Adrenal gland (tissue), 12 donors: Measurements from ENCODE around the gene DPP4. TPM values are rescaled to one million over a fixed set of nuclear protein-coding genes. Genes with fewer than 3 reads are reported as not detected.

Source experiments
- DNase-seq, 7 donors: peaks; one replicate each; pipeline ENCODE4 v3.0.0-alpha.2; 2019 to 2020
- H3K27ac ChIP-seq, 5 donors: fragments of 200-600 bp; sonication (generic) in 4 of 5; 1 replicate in 3 of 5; 2 replicates in 2 of 5; pipeline versions ENCODE4 v1.5.1 to v1.8.0; 2016 to 2020; ENCODE audit warnings: mild to moderate bottlenecking in 1 of 5
- H3K27me3 ChIP-seq: fragments of 200-600 bp; 2 replicates; pipeline ENCODE4 v1.8.0; 2021
- H3K36me3 ChIP-seq, 2 donors: fragments of 200-600 bp; replicated peaks in 1 of 2; 1 replicate in 1 of 2; 2 replicates in 1 of 2; pipeline versions ENCODE4 v1.5.1 to v1.8.0; 2018 to 2022
- H3K4me1 ChIP-seq, 2 donors: fragments of 200-600 bp; replicated peaks in 1 of 2; 1 replicate in 1 of 2; 2 replicates in 1 of 2; pipeline versions ENCODE4 v1.5.1 to v1.8.0; 2018 to 2021
- H3K4me3 ChIP-seq, 4 donors: fragments of 200-600 bp; sonication (generic) in 3 of 4; one replicate each; pipeline ENCODE4 v1.5.1; 2016 to 2018
- H3K9me3 ChIP-seq, 3 donors: fragments of 200-600 bp; sonication (generic) in 1 of 3; replicated peaks in 1 of 3; 1 replicate in 2 of 3; 2 replicates in 1 of 3; pipeline versions ENCODE4 v1.5.1 to v1.8.0; 2016 to 2021
- POLR2A ChIP-seq, 2 donors: fragments of 450-650 bp; IDR thresholded peaks; one replicate each; pipeline ENCODE4 v1.6.1; 2017; ENCODE audit warnings: antibody characterized with exemption in 2 of 2, mild to moderate bottlenecking in 2 of 2, moderate library complexity in 1 of 2
- WGBS, 4 donors: extraction: QIAGEN DNeasy Blood & Tissue Kit in 2 of 4; methylation state at CpG; one replicate each; pipeline versions ENCODE4 v1.1.5 to v1.1.7; 2013 to 2017; 5-methylcytosine and 5-hydroxymethylcytosine counted together
- intact Hi-C, 2 donors: fragments of 100-400 bp; cut with DNase I; formaldehyde crosslinking; loops; one replicate each; pipeline versions ENCODE4 v1.14.1 to v1.15.0; 2022 to 2023
- polyA plus RNA-seq, 3 donors: library from polyadenylated mRNA; stranded (reverse); fragments of 200-250 nt in 2 of 3; fragments of 350-450 nt in 1 of 3; fragmentation: Illumina TruSeq in 1 of 3; extraction: RNeasy Lipid Tissue Mini Kit (QIAGEN cat#74804) in 1 of 3; gene quantifications; one replicate each; pipeline ENCODE4 v1.2.3, GENCODE V29; 2013 to 2014
- total RNA-seq, 9 donors: library from RNA; depleted of rRNA in 4 of 9; stranded (reverse); fragments of >200 nt in 4 of 9; fragments of 120-200 nt in 1 of 9; fragmentation: NEBNext Ultra II Directional in 1 of 9; extraction: Animal tissue kit (Norgen Biotek cat#: 25700) in 1 of 9; gene quantifications; one replicate each; pipeline versions ENCODE4 v1.1.0 to v1.2.4, GENCODE V29; 2013 to 2023
- TF ChIP-seq, protein P1 (sequence below), 6 experiments: fragments of 450-650 bp in 4 of 6; fragments of 200-600 bp in 2 of 6; sonication (generic) in 1 of 6; IDR thresholded peaks; 1 replicate in 5 of 6; 2 replicates in 1 of 6; pipeline versions ENCODE4 v1.5.1 to v1.8.0; 2016 to 2021; ENCODE audit warnings: antibody characterized with exemption in 6 of 6, mild to moderate bottlenecking in 2 of 6, moderate library complexity in 1 of 6
- donor health status: healthy with polysubstance abuse.
- donor health status: Bipolar disorder and iron deficiency.
- donor health status: DM: yes; HTN: yes; CAD: no.
- donor health status: DM: no; HTN: no; CAD: no.
- donor health status: DM: no; HTN: no; CAD: no.
- donor health status: DM: yes; HTN: yes; CAD: no.

The DPP4 gene
- total and polyA plus RNA-seq, 12 donors, result 0.72 to 49.2 (median 7.8) TPM

DNA sequence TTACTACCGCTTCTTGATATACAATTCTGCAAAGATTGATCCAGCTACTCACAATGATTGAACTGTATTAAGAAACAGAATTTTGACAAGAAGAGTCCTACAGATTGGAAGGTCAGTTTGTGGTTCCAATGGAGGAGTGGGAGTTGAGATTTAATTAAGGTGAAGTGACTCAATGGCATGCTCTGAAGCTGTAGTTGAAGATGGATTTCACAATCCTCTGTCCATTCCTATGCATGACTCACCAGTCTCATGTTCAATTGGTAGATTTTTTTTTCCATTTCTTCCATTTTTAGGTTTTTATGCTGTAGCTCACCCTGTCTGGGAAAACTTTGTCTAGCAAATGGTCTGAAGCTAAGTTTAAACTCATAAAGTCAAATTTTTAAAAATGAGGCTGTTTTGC is 83.3 kb downstream of the DPP4 start:
- no peak for DNase-seq
- 94 to 100% (median 95%) methylated on average over 1 of the region's 1 CpG for WGBS, 4 donors

DNA sequence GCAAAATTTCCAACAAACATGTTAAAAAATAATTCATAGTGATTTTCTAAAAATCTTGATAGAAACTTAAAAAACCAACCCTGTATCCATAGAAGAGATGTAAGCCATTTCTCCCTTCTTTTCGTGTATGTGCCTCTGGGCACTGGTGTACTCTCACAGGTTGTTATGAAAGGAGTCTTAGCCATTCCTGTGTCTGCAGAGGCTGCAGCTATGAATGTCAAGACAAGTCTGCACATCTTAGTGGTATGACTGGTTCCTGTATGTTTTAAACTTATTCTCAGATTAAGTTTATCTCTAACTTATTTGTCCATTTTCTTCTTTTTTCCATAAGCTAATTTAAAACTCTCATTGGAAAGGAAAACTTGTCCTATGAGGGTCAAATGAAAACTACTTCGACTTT is 84.0 kb downstream of the DPP4 start:
- no peak for TF ChIP-seq POLR2A (IDR thresholded peaks at IDR 0.05)
- TF ChIP-seq, protein P1, sequence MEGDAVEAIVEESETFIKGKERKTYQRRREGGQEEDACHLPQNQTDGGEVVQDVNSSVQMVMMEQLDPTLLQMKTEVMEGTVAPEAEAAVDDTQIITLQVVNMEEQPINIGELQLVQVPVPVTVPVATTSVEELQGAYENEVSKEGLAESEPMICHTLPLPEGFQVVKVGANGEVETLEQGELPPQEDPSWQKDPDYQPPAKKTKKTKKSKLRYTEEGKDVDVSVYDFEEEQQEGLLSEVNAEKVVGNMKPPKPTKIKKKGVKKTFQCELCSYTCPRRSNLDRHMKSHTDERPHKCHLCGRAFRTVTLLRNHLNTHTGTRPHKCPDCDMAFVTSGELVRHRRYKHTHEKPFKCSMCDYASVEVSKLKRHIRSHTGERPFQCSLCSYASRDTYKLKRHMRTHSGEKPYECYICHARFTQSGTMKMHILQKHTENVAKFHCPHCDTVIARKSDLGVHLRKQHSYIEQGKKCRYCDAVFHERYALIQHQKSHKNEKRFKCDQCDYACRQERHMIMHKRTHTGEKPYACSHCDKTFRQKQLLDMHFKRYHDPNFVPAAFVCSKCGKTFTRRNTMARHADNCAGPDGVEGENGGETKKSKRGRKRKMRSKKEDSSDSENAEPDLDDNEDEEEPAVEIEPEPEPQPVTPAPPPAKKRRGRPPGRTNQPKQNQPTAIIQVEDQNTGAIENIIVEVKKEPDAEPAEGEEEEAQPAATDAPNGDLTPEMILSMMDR (IDR thresholded peaks at IDR 0.05), result no peak
- Histone ChIP-seq H3K36me3 (no peaks in the 10 kb centered on the region), H3K27me3 (no peaks in the 10 kb centered on the region), H3K4me1 (no peaks in the 10 kb centered on the region), H3K4me3 (no peak overlapping the region), H3K27ac (no peak overlapping the region), H3K9me3 (no peaks in the 10 kb centered on the region)
- intact Hi-C loops, result no loop called here
- DNase-seq, result no peak
- 72 to 84% (median 76%) methylated on average over 2 of the region's 2 CpGs for WGBS, 4 donors

More for the DNA sequence above, 83.3 kb downstream of the DPP4 start:
- no peaks in the 10 kb centered on the region for H3K4me1 ChIP-seq
- H3K4me3 ChIP-seq, result no peak overlapping the region
- no peak for TF ChIP-seq POLR2A (IDR thresholded peaks at IDR 0.05)
- TF ChIP-seq, protein P1 (IDR thresholded peaks at IDR 0.05), result no peak
- intact Hi-C loops, result no loop called here
- no peaks in the 10 kb centered on the region for H3K9me3 ChIP-seq
- H3K27ac ChIP-seq, result no peak overlapping the region
- no peaks in the 10 kb centered on the region for H3K36me3 ChIP-seq
- H3K27me3 ChIP-seq, result no peaks in the 10 kb centered on the region

DNA sequence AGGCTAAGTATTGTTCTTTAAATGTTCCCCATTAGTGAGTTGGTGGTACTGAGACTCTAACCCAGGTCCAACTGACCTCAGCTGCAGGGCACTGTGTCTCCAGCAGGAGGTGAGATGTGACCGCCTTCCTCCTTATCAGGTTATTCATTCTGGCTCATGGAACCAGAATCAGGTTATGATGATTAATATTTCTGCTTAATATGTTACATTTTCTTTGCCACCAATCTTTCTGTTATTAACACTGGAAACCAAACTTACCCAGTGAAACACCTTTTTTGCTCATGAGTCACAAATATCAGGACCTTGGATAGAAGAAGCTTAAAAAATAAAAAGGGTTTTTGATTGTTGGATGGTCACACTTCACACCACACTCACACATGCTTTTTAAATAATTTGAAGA is 85.4 kb downstream of the DPP4 start:
- intact Hi-C loops, result no loop called here
- 88 to 100% (median 95%) methylated on average over 1 of the region's 1 CpG for WGBS, 4 donors

DNA sequence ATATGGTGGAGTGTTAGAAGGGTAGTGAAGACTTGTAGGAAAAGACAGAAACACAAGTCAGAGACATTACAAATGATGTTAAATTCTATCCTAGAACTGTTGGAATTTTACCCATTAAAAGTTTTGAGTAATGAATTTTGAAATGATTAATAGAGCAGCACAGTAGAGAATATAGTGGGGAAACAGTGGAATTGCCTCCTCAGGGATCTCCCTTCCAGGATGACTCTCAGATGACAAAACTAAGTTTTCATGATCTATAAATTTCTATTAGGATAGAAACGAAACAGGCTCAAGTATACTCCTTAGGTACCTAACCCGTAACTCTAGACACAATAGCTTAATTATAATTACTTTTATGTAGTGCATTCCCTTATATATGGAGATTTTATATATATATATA is 86.7 kb downstream of the DPP4 start:
- intact Hi-C loops, result no loop called here

More for the DNA sequence above, 85.4 kb downstream of the DPP4 start:
- TF ChIP-seq POLR2A (IDR thresholded peaks at IDR 0.05), result no peak
- TF ChIP-seq, protein P1 (IDR thresholded peaks at IDR 0.05), result no peak
- Histone ChIP-seq H3K27ac (no peak overlapping the region), H3K4me1 (no peaks in the 10 kb centered on the region), H3K4me3 (no peak overlapping the region), H3K27me3 (no peaks in the 10 kb centered on the region), H3K36me3 (no peaks in the 10 kb centered on the region), H3K9me3 (no peaks in the 10 kb centered on the region)
- no peak for DNase-seq

More for the DNA sequence above, 86.7 kb downstream of the DPP4 start:
- DNase-seq, result no peak
- Histone ChIP-seq H3K27me3 (no peaks in the 10 kb centered on the region), H3K36me3 (no peaks in the 10 kb centered on the region), H3K4me3 (no peak overlapping the region), H3K4me1 (no peaks in the 10 kb centered on the region), H3K27ac (no peak overlapping the region), H3K9me3 (no peaks in the 10 kb centered on the region)
- 81 to 94% (median 90%) methylated on average over 2 of the region's 2 CpGs for WGBS, 4 donors
- TF ChIP-seq, protein P1 (IDR thresholded peaks at IDR 0.05), result no peak
- TF ChIP-seq POLR2A (IDR thresholded peaks at IDR 0.05), result no peak
